GM12865 (cell line): Measurements from ENCODE around the gene EFHC2.

ENCODE experiments used
- DNase-seq: peaks from one replicate; pipeline ENCODE4 v3.0.0; 2010; ENCODE audit warnings: low read depth
- H3K4me3 ChIP-seq: 2 replicates; pipeline ENCODE4 v1.5.1; 2011; ENCODE audit warnings: mild to moderate bottlenecking, low read depth, low read length, control low read depth
- CTCF ChIP-seq: IDR thresholded peaks from 2 replicates; pipeline ENCODE4 v1.5.1; 2011; ENCODE audit warnings: low read length, control low read depth, low read depth, inconsistent platforms; ENCODE audit not compliant: insufficient read depth; ENCODE audit errors: missing control alignments

The EFHC2 gene

GRCh38 chrX:44253575-44253942 is 89.9 kb downstream of the EFHC2 start:
- TF ChIP-seq CTCF, result no peak
- DNase-seq, result no peak
- H3K4me3 ChIP-seq, result no peak overlapping the region; the same call in 1 of the 2 replicates

- peak overlapping the region; percentile 43 for H3K4me3 ChIP-seq
- peak; percentile 80 for DNase-seq
These were observed 90.5 kb downstream of the EFHC2 start for GRCh38 chrX:44252688-44253574.

GRCh38 chrX:44247468-44247867 is 96.0 kb downstream of the EFHC2 start:
- DNase-seq, result no peak
- TF ChIP-seq CTCF, result no peak

GRCh38 chrX:44246826-44247225 is 96.6 kb downstream of the EFHC2 start:
- no peak for TF ChIP-seq CTCF
- no peak overlapping the region for H3K4me3 ChIP-seq
- DNase-seq, result no peak

More at GRCh38 chrX:44247468-44247867, 96.0 kb downstream of the EFHC2 start:
- H3K4me3 ChIP-seq, result no peak overlapping the region

GRCh38 chrX:44245733-44246132 is 97.7 kb downstream of the EFHC2 start:
- TF ChIP-seq CTCF, result no peak
- no peak for DNase-seq
- H3K4me3 ChIP-seq, result no peak overlapping the region

- peak; percentile 9 for DNase-seq
- no peak overlapping the region for H3K4me3 ChIP-seq
- TF ChIP-seq CTCF, result peak; percentile 34
These were observed 99.5 kb downstream of the EFHC2 start for GRCh38 chrX:44244008-44244407.

GRCh38 chrX:44241546-44241945 is 101.9 kb downstream of the EFHC2 start:
- H3K4me3 ChIP-seq, result no peak overlapping the region
- TF ChIP-seq CTCF, result no peak
- no peak for DNase-seq
